H9 (cell line): ENCODE data around the gene FAM170B. TPM values are rescaled to one million over a fixed set of nuclear protein-coding genes. Genes with fewer than 3 reads are reported as not detected.

Experiments used
- DNase-seq: peaks from one replicate; pipeline ENCODE4 v3.0.0-alpha.2; 2017
- H2AFZ ChIP-seq: one replicate; pipeline ENCODE4 v1.6.1; 2013; ENCODE audit warnings: mild to moderate bottlenecking, low read length, control low read depth, moderate library complexity
- H2AK5ac ChIP-seq: 2 replicates; pipeline ENCODE4 v1.6.1; 2013; ENCODE audit warnings: low read length, control low read depth, mixed read lengths; ENCODE audit not compliant: insufficient read length
- H2BK120ac ChIP-seq: one replicate; pipeline ENCODE4 v1.6.1; 2013; ENCODE audit warnings: low read depth, mild to moderate bottlenecking, low read length, control low read depth, inconsistent platforms; ENCODE audit not compliant: poor library complexity, severe bottlenecking
- H2BK12ac ChIP-seq: 2 replicates; pipeline ENCODE4 v1.6.1; 2013; ENCODE audit warnings: low read length, control low read depth, mixed read lengths, low read depth; ENCODE audit not compliant: insufficient read length
- H2BK15ac ChIP-seq: 2 replicates; pipeline ENCODE4 v1.6.1; 2013; ENCODE audit warnings: low read depth, low read length, control low read depth
- H2BK20ac ChIP-seq: one replicate; pipeline ENCODE4 v1.6.1; 2013; ENCODE audit warnings: low read depth, mild to moderate bottlenecking, low read length, control low read depth, inconsistent platforms; ENCODE audit not compliant: poor library complexity, severe bottlenecking
- H2BK5ac ChIP-seq: 2 replicates; pipeline ENCODE4 v1.6.1; 2013; ENCODE audit warnings: low read length, control low read depth, mixed read lengths; ENCODE audit not compliant: insufficient read length
- H3K14ac ChIP-seq: 2 replicates; pipeline ENCODE4 v1.6.1; 2013; ENCODE audit warnings: low read length, control low read depth; ENCODE audit not compliant: insufficient read depth
- H3K18ac ChIP-seq: 2 replicates; pipeline ENCODE4 v1.6.1; 2013; ENCODE audit warnings: low read depth, mild to moderate bottlenecking, mixed read lengths, low read length, control low read depth; ENCODE audit not compliant: insufficient read length
- H3K23ac ChIP-seq: 2 replicates; pipeline ENCODE4 v1.6.1; 2013; ENCODE audit warnings: low read length, control low read depth, mixed read lengths, low read depth; ENCODE audit not compliant: insufficient read length
- H3K23me2 ChIP-seq: 2 replicates; pipeline ENCODE4 v1.6.1; 2013; ENCODE audit warnings: low read depth, mild to moderate bottlenecking, mixed read lengths, low read length, control low read depth; ENCODE audit not compliant: insufficient read length, poor library complexity, severe bottlenecking
- H3K27ac ChIP-seq: 2 replicates; pipeline ENCODE4 v1.5.1; 2013; ENCODE audit warnings: low read length, control low read depth, mixed read lengths, low read depth; ENCODE audit not compliant: insufficient read length
- H3K27me3 ChIP-seq: 2 replicates; pipeline ENCODE4 v1.6.1; 2013; ENCODE audit warnings: low read length, control low read depth, inconsistent platforms; ENCODE audit not compliant: insufficient read depth
- H3K4ac ChIP-seq: 2 replicates; pipeline ENCODE4 v1.6.1; 2013; ENCODE audit warnings: low read depth, mild to moderate bottlenecking, control low read depth, inconsistent platforms, low read length, moderate library complexity
- H3K4me1 ChIP-seq: 2 replicates; pipeline ENCODE4 v1.6.1; 2013; ENCODE audit warnings: low read length, control low read depth, inconsistent platforms; ENCODE audit not compliant: insufficient read depth
- H3K4me2 ChIP-seq: 2 replicates; pipeline ENCODE4 v1.6.1; 2013; ENCODE audit warnings: low read length, control low read depth, mixed read lengths; ENCODE audit not compliant: insufficient read length, insufficient read depth
- H3K56ac ChIP-seq: 2 replicates; pipeline ENCODE4 v1.6.1; 2013; ENCODE audit warnings: low read depth, mild to moderate bottlenecking, mixed read lengths, low read length, control low read depth; ENCODE audit not compliant: insufficient read length
- H3K79me1 ChIP-seq: 2 replicates; pipeline ENCODE4 v1.6.1; 2013; ENCODE audit warnings: low read depth, mild to moderate bottlenecking, moderate library complexity, low read length, control low read depth, inconsistent platforms; ENCODE audit not compliant: insufficient read depth, poor library complexity, severe bottlenecking
- H3K79me2 ChIP-seq: 2 replicates; pipeline ENCODE4 v1.6.1; 2013; ENCODE audit warnings: low read length, control low read depth, inconsistent platforms; ENCODE audit not compliant: insufficient read depth
- H3K9ac ChIP-seq: 2 replicates; pipeline ENCODE4 v1.6.1; 2013; ENCODE audit warnings: low read length, control low read depth, mixed read lengths; ENCODE audit not compliant: insufficient read length; ENCODE audit errors: extremely low read depth
- H3K9me3 ChIP-seq: one replicate; pipeline ENCODE4 v1.6.1; 2013; ENCODE audit warnings: low read depth, low read length, inconsistent platforms; ENCODE audit not compliant: control insufficient read depth
- H3T11ph ChIP-seq: one replicate; pipeline ENCODE4 v1.6.1; 2013; ENCODE audit warnings: mild to moderate bottlenecking, low read length, control low read depth, inconsistent platforms
- H4K20me1 ChIP-seq: one replicate; pipeline ENCODE4 v1.6.1; 2013; ENCODE audit not compliant: control insufficient read depth, insufficient read length, insufficient read depth
- H4K5ac ChIP-seq: 2 replicates; pipeline ENCODE4 v1.6.1; 2013; ENCODE audit warnings: low read depth, mild to moderate bottlenecking, mixed read lengths, low read length, control low read depth; ENCODE audit not compliant: insufficient read length
- H4K8ac ChIP-seq: replicated peaks from 2 replicates; pipeline ENCODE4 v1.6.1; 2013; ENCODE audit warnings: low read length, control low read depth, mixed read lengths, low read depth; ENCODE audit not compliant: insufficient read length
- H4K91ac ChIP-seq: 2 replicates; pipeline ENCODE4 v1.6.1; 2013; ENCODE audit warnings: low read depth, mild to moderate bottlenecking, moderate library complexity, mixed read lengths, low read length, control low read depth; ENCODE audit not compliant: insufficient read length
- H3K27ac Mint-ChIP-seq, 3 experiments: 2 replicates in 2 of 3; 3 replicates in 1 of 3; pipeline ENCODE4 v1.8.0; 2020 to 2021; ENCODE audit warnings: mixed read lengths in 3 of 3, mild to moderate bottlenecking in 1 of 3, moderate library complexity in 1 of 3
- H3K27me3 Mint-ChIP-seq: 2 replicates; pipeline ENCODE4 v1.8.0; 2021; ENCODE audit warnings: low read depth, mild to moderate bottlenecking, moderate library complexity, mixed read lengths
- H3K36me3 Mint-ChIP-seq, 3 experiments: 2 replicates in 2 of 3; 3 replicates in 1 of 3; pipeline ENCODE4 v1.8.0; 2020 to 2021; ENCODE audit warnings: low read depth in 3 of 3, mixed read lengths in 3 of 3; ENCODE audit not compliant: insufficient read depth in 1 of 3
- H3K4me1 Mint-ChIP-seq, 2 experiments: 2 replicates each; pipeline ENCODE4 v1.8.0; 2020; ENCODE audit warnings: mixed read lengths in 2 of 2
- H3K4me3 Mint-ChIP-seq, 2 experiments: 2 replicates in 1 of 2; 3 replicates in 1 of 2; pipeline ENCODE4 v1.8.0; 2020 to 2021; ENCODE audit warnings: mild to moderate bottlenecking in 2 of 2, mixed read lengths in 2 of 2, moderate library complexity in 1 of 2
- H3K9me3 Mint-ChIP-seq, 2 experiments: 2 replicates in 1 of 2; 3 replicates in 1 of 2; pipeline ENCODE4 v1.8.0; 2020; ENCODE audit warnings: mild to moderate bottlenecking in 2 of 2, mixed read lengths in 2 of 2, moderate library complexity in 1 of 2
- WGBS: extraction: QIAGEN DNeasy Blood & Tissue Kit; methylation state at CpG from one replicate; pipeline ENCODE4 v1.1.7; 2013; ENCODE audit warnings: missing lambda C conversion rate, low lambda C conversion rate, mixed read lengths; ENCODE audit not compliant: insufficient read length; ENCODE audit errors: extremely low coverage; 5-methylcytosine and 5-hydroxymethylcytosine counted together
- total RNA-seq: library from RNA; stranded (reverse); gene quantifications from 2 replicates; pipeline ENCODE4 v1.2.1, GENCODE V29; 2021
- TF ChIP-seq, protein P1 (sequence below): fragments of 200-600 bp; sonication (generic); conservative IDR thresholded peaks from 3 replicates; pipeline ENCODE4 v1.8.0; 2021; ENCODE audit warnings: antibody characterized with exemption, mild to moderate bottlenecking

Gene FAM170B
- total RNA-seq, 1 experiment from 2014 or later: not detected

DNA sequence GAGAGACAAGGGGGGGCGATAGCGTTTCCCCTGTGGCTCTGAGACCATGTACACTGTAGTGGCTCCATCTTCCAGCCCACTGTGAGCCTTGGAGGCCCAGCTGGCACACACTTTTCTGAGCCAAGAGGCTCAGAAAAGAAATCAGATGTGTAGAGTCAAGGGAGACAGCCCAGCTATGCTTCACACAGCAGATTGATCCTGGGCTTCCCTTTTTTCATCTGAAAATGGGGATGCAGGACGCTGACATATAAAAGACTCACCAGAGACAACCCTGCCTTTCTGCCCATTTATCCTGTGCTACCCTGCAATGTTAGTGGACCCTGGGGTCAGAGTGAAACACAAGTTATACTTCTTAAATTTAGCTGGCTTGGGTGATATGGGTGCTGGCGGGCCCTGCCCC, 40.0 kb upstream of the FAM170B start:
- no peaks in the 10 kb centered on the region for H3K79me1 ChIP-seq
- H3T11ph ChIP-seq: no peak overlapping the region
- DNase-seq: no peak
- no peak overlapping the region for H3K56ac ChIP-seq
- Mint-ChIP-seq H3K27ac (no peak overlapping the region), H3K4me1 (peaks cover 4 to 9% of the 10 kb centered on the region in 2 experiments), H3K27me3 (no peaks in the 10 kb centered on the region), H3K9me3 (0 out of 5 replicates have a peak, but pooled peaks cover 0 to 3% of the 10 kb centered on the region in 2 experiments), H3K4me3 (no peak overlapping the region), H3K36me3 (no peaks in the 10 kb centered on the region; a peak in 1 of 7 replicates)
- H2AK5ac ChIP-seq: no peak overlapping the region
- H3K14ac ChIP-seq: no peak overlapping the region
- H3K9me3 ChIP-seq: no peaks in the 10 kb centered on the region
- H4K5ac ChIP-seq: no peak overlapping the region
- H2BK5ac ChIP-seq: no peak overlapping the region
- no peaks in the 10 kb centered on the region for H3K4me1 ChIP-seq
- no peak overlapping the region for H3K4me2 ChIP-seq
- H3K9ac ChIP-seq: no peak overlapping the region
- H2BK12ac ChIP-seq: no peak overlapping the region
- no peak overlapping the region for H2BK15ac ChIP-seq
- no peaks in the 10 kb centered on the region for H3K23me2 ChIP-seq
- no peak overlapping the region for H4K91ac ChIP-seq
- H3K27me3 ChIP-seq: no peaks in the 10 kb centered on the region
- no CpG with 5 or more reads among the region's 4 CpGs for WGBS
- TF ChIP-seq, protein P1, sequence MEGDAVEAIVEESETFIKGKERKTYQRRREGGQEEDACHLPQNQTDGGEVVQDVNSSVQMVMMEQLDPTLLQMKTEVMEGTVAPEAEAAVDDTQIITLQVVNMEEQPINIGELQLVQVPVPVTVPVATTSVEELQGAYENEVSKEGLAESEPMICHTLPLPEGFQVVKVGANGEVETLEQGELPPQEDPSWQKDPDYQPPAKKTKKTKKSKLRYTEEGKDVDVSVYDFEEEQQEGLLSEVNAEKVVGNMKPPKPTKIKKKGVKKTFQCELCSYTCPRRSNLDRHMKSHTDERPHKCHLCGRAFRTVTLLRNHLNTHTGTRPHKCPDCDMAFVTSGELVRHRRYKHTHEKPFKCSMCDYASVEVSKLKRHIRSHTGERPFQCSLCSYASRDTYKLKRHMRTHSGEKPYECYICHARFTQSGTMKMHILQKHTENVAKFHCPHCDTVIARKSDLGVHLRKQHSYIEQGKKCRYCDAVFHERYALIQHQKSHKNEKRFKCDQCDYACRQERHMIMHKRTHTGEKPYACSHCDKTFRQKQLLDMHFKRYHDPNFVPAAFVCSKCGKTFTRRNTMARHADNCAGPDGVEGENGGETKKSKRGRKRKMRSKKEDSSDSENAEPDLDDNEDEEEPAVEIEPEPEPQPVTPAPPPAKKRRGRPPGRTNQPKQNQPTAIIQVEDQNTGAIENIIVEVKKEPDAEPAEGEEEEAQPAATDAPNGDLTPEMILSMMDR: no peak
- no peak overlapping the region for H4K8ac ChIP-seq
- H3K23ac ChIP-seq: no peak overlapping the region
- H2BK20ac ChIP-seq: no peak overlapping the region
- H2BK120ac ChIP-seq: no peak overlapping the region
- H4K20me1 ChIP-seq: no peaks in the 10 kb centered on the region
- no peaks in the 10 kb centered on the region for H3K79me2 ChIP-seq
- H3K18ac ChIP-seq: no peak overlapping the region
- no peak overlapping the region for H2AFZ ChIP-seq
- no peak overlapping the region for H3K4ac ChIP-seq
- no peak overlapping the region for H3K27ac ChIP-seq
